IPS DF 6.9 (cell line): ENCODE data around the gene IL11.

Experiments
- DNase-seq: peaks from one replicate; pipeline ENCODE4 v3.0.0-alpha.2; 2013; ENCODE audit warnings: low read depth, low spot score
- H3K27ac ChIP-seq: one replicate; pipeline ENCODE4 v1.5.1; 2013; ENCODE audit warnings: low read length, control low read depth
- H3K27me3 ChIP-seq: 2 replicates; pipeline ENCODE4 v1.6.1; 2013; ENCODE audit warnings: mild to moderate bottlenecking, low read length; ENCODE audit not compliant: control insufficient read depth, insufficient read depth
- H3K36me3 ChIP-seq: 2 replicates; pipeline ENCODE4 v1.6.1; 2013; ENCODE audit warnings: low read length; ENCODE audit not compliant: control insufficient read depth, insufficient read depth
- H3K4me1 ChIP-seq: 2 replicates; pipeline ENCODE4 v1.6.1; 2013; ENCODE audit warnings: low read length; ENCODE audit not compliant: control insufficient read depth, insufficient read depth
- H3K4me3 ChIP-seq: 2 replicates; pipeline ENCODE4 v1.5.1; 2013; ENCODE audit warnings: mild to moderate bottlenecking, low read length
- H3K9me3 ChIP-seq: 2 replicates; pipeline ENCODE4 v1.6.1; 2013; ENCODE audit warnings: low read length, inconsistent platforms; ENCODE audit not compliant: control insufficient read depth, insufficient read depth
- WGBS: extraction: QIAGEN DNeasy Blood & Tissue Kit; methylation state at CpG from one replicate; pipeline ENCODE4 v1.1.7; 2013; ENCODE audit warnings: mixed read lengths, missing lambda C conversion rate; ENCODE audit not compliant: insufficient read length, insufficient coverage; 5-methylcytosine and 5-hydroxymethylcytosine counted together

Gene IL11

GRCh38 chr19:55382522-55383054 lies 12.3 kb upstream of the IL11 start:
- no peak overlapping the region for H3K4me3 ChIP-seq
- H3K27ac ChIP-seq = no peak overlapping the region
- no peaks in the 10 kb centered on the region for H3K9me3 ChIP-seq
- H3K27me3 ChIP-seq = no peaks in the 10 kb centered on the region
- WGBS = no CpG with 5 or more reads among the region's 3 CpGs
- no peak for DNase-seq
- peaks cover 6% of the 10 kb centered on the region for H3K36me3 ChIP-seq
- peaks cover under 1% of the 10 kb centered on the region for H3K4me1 ChIP-seq

DNA sequence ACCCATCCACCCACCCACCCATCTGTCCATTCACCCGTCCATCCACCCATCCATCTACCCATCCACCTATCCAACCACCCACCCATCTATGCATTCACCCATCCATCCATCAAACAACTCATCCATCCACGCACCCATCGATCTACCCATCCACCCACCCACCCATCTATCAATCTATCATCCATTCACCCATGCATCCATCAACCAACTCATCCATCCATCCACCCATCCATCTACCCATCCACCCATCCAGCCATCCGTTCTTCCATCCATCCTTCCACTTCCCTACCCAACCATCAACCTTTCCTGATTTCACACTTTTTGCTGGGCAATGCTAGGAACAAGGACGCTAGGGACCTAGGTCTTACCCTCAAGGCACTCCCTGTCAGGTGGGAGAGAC lies 11.8 kb upstream of the IL11 start:
- Histone ChIP-seq H3K4me3 (no peak overlapping the region), H3K36me3 (peaks cover under 1% of the 10 kb centered on the region), H3K27me3 (no peaks in the 10 kb centered on the region), H3K4me1 (peaks cover 3% of the 10 kb centered on the region; the same call in 1 of the 2 replicates), H3K27ac (no peak overlapping the region), H3K9me3 (no peaks in the 10 kb centered on the region)
- no peak for DNase-seq
- 100% methylated on average over 3 of the region's 5 CpGs for WGBS

GRCh38 chr19:55379174-55379573 lies 8.9 kb upstream of the IL11 start:
- no peaks in the 10 kb centered on the region for H3K27me3 ChIP-seq
- WGBS = no CpG with 5 or more reads among the region's 11 CpGs
- H3K4me1 ChIP-seq = peaks cover 7% of the 10 kb centered on the region
- no peaks in the 10 kb centered on the region for H3K36me3 ChIP-seq
- no peak for DNase-seq
- H3K4me3 ChIP-seq = no peak overlapping the region
- H3K9me3 ChIP-seq = no peaks in the 10 kb centered on the region
- no peak overlapping the region for H3K27ac ChIP-seq

GRCh38 chr19:55377356-55378131 lies 7.3 kb upstream of the IL11 start:
- peak overlapping the region; percentile 4; the same call in 1 of the 2 replicates for H3K4me3 ChIP-seq
- H3K36me3 ChIP-seq = no peaks in the 10 kb centered on the region
- no peaks in the 10 kb centered on the region for H3K9me3 ChIP-seq
- no peak overlapping the region for H3K27ac ChIP-seq
- H3K27me3 ChIP-seq = no peaks in the 10 kb centered on the region
- DNase-seq = no peak
- peaks cover 15% of the 10 kb centered on the region for H3K4me1 ChIP-seq
- WGBS = no CpG with 5 or more reads among the region's 43 CpGs

GRCh38 chr19:55376241-55376933 lies 6.1 kb upstream of the IL11 start, which contains the start of gene TMEM190:
Gene TMEM190 (plus strand): TSS chr19:55376826. CDS start chr19:55376854, 28 bp downstream.
- peak within 1 kb of the TSS; percentile 4; the same call in 1 of the 2 replicates for H3K4me3 ChIP-seq
- H3K9me3 ChIP-seq = no peaks in the 10 kb centered on the region
- H3K36me3 ChIP-seq = no peaks in the 10 kb centered on the region
- DNase-seq = no peak
- WGBS = no CpG with 5 or more reads among the region's 21 CpGs
- peaks cover 15% of the 10 kb centered on the region for H3K4me1 ChIP-seq
- H3K27ac ChIP-seq = no peak within 1 kb of the TSS
- H3K27me3 ChIP-seq = peaks cover 4% of the 10 kb centered on the region; the same call in 1 of the 2 replicates

DNA sequence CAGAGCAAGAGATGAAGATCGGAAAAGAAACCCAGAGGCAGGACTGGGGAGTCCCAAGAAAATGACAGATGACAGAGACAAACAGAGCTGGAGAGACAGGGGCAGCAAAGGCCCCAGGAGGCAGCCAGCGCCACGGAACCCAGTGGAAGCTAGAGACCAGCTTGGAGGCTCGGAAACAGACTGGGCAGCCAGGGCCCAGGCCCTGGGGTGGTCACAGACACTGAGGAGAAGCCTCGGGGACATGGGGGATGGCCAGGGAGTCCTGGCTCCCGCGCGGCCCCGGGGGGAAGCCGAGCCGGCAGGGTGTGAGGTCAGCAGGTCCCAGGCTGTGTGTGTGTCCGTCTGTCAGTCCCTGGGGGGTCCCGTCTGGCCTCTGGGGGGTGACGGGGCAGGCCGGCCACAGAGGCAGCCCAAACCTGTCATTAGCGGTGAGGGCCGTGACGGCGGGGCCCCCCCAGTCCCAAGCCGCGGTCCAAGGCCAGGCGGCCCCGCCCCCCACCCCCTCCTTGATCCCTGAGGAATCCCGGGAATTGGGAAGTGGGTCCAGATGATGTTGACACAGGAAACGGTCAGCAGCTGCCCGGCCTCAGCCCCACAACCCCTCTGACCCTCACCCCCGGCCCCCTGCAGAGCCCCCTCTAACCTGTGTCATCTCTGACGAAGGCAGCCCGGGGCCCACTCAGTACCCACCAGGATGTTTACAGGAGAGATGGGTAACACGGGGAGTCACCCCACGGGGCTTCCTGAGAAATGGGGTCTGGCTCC lies 3.9 kb upstream of the IL11 start:
- no CpG with 5 or more reads among the region's 31 CpGs for WGBS
- DNase-seq = no peak
- Histone ChIP-seq H3K4me1 (peaks cover 15% of the 10 kb centered on the region), H3K27ac (no peak overlapping the region), H3K27me3 (peaks cover 12% of the 10 kb centered on the region; the same call in 1 of the 2 replicates), H3K36me3 (no peaks in the 10 kb centered on the region), H3K9me3 (no peaks in the 10 kb centered on the region), H3K4me3 (no peak overlapping the region)

GRCh38 chr19:55373306-55373992 lies 3.2 kb upstream of the IL11 start:
- no peak overlapping the region for H3K4me3 ChIP-seq
- DNase-seq = no peak
- no peaks in the 10 kb centered on the region for H3K9me3 ChIP-seq
- H3K36me3 ChIP-seq = no peaks in the 10 kb centered on the region
- peaks cover 15% of the 10 kb centered on the region for H3K4me1 ChIP-seq
- peaks cover 12% of the 10 kb centered on the region; the same call in 1 of the 2 replicates for H3K27me3 ChIP-seq
- no peak overlapping the region for H3K27ac ChIP-seq
- no CpG with 5 or more reads among the region's 9 CpGs for WGBS

DNA sequence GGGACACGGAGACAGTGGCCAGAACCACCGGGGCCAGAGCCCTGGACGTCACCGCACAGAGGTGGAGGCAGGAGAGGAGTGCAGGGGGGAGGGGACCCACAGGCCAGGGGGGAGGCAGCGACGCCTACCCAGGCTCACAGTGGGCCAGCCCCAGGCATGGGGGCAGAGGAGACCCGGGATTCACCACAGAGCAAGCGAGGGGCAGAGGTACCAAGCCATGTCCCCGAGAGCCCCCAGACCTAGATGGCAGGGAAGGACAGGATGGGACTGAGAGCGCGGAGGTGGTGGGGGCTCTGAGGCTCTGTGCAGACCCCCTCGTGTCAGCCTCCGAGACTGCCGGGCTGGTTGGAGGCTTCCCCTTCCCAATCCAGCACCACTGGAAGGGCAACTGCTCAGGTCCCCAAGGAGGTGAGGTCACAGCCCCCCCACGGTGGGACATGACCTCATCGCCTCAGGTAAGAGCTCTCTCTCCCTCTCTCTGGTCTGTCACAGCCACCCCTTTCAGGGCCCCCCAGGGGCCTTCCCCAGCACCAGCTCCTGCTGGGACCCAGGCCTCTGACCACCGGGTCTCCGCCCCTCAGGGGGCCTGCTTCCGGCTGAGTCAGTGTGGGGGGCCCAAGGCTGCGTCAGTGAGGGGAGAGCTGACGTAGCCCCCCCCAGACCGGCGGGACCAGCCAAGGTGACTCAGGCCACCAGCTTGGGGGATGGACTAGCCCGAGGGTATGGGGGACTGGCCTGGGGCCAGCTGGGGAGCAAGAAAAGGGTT lies 2.2 kb upstream of the IL11 start:
- no peak for DNase-seq
- Histone ChIP-seq H3K27ac (no peak overlapping the region), H3K4me3 (no peak overlapping the region), H3K27me3 (peaks cover 14% of the 10 kb centered on the region; the same call in 1 of the 2 replicates), H3K9me3 (no peaks in the 10 kb centered on the region), H3K36me3 (no peaks in the 10 kb centered on the region), H3K4me1 (peaks cover 14% of the 10 kb centered on the region)
- WGBS = no CpG with 5 or more reads among the region's 24 CpGs

GRCh38 chr19:55369653-55370304 lies 484 bp downstream of the IL11 start:
- no peak for DNase-seq
- H3K4me3 ChIP-seq = peak overlapping the region; percentile 46; the same call in 1 of the 2 replicates
- H3K27ac ChIP-seq = no peak overlapping the region

More at GRCh38 chr19:55369653-55370304, 484 bp downstream of the IL11 start:
- Histone ChIP-seq H3K36me3 (no peaks in the 10 kb centered on the region), H3K4me1 (peaks cover 10% of the 10 kb centered on the region), H3K27me3 (peaks cover 14% of the 10 kb centered on the region; the same call in 1 of the 2 replicates), H3K9me3 (no peaks in the 10 kb centered on the region)
- WGBS = no CpG with 5 or more reads among the region's 59 CpGs
